K562 (cell line): Measurements from ENCODE around the gene CHM. TPM values are rescaled to one million over a fixed set of nuclear protein-coding genes. Genes with fewer than 3 reads are reported as not detected.

Experiments used
- BMI1 ChIP-seq: fragments of 150-350 bp; IDR thresholded peaks from 2 replicates; pipeline ENCODE4 v1.6.1; 2014; ENCODE audit warnings: low read length
- CBX3 ChIP-seq, 2 experiments: IDR thresholded peaks; 1 replicate in 1 of 2; 2 replicates in 1 of 2; pipeline ENCODE4 v1.6.1; 2012; ENCODE audit warnings: inconsistent platforms in 2 of 2, low read length in 2 of 2, borderline replicate concordance in 1 of 2, control low read depth in 1 of 2
- CC2D1A ChIP-seq: fragments of 450-650 bp; IDR thresholded peaks from 2 replicates; pipeline ENCODE4 v1.6.1; 2017; ENCODE audit warnings: mild to moderate bottlenecking
- CREBBP ChIP-seq: IDR thresholded peaks from one replicate; pipeline ENCODE4 v1.6.1; 2012; ENCODE audit warnings: low read depth, mild to moderate bottlenecking, control low read depth, inconsistent platforms, low read length
- ELF4 ChIP-seq: fragments of 450-650 bp; formaldehyde crosslinking; IDR thresholded peaks from 2 replicates; pipeline ENCODE4 v1.4.0; 2022; ENCODE audit warnings: missing genetic modification characterization
- ESRRA ChIP-seq: fragments of 450-650 bp; IDR thresholded peaks from 2 replicates; pipeline ENCODE4 v1.6.1; 2014; ENCODE audit warnings: low read depth, mild to moderate bottlenecking, moderate library complexity, borderline replicate concordance
- ETV1 ChIP-seq: fragments of 450-650 bp; conservative IDR thresholded peaks from 2 replicates; pipeline ENCODE4 v1.6.1; 2016; ENCODE audit warnings: missing genetic modification characterization, control low read depth, low read depth, missing compliant biosample characterization
- FOXA3 ChIP-seq, 2 experiments: fragments of 450-650 bp in 1 of 2; sonication (generic) in 1 of 2; formaldehyde crosslinking; IDR thresholded peaks in 1 of 2; conservative IDR thresholded peaks in 1 of 2; 2 replicates each; pipeline versions ENCODE4 v1.4.0 to v1.8.0; 2020 to 2022; ENCODE audit warnings: mild to moderate bottlenecking in 2 of 2, missing genetic modification reagents in 1 of 2
- FOXJ2 ChIP-seq: fragments of 200-800 bp; sonication (Bioruptor generic); IDR thresholded peaks from 2 replicates; pipeline ENCODE4 v1.6.1; 2016; ENCODE audit warnings: missing genetic modification characterization, missing compliant biosample characterization
- KDM2B ChIP-seq: fragments of 250-450 bp; sonication (Bioruptor Pico); IDR thresholded peaks from 2 replicates; pipeline ENCODE4 v1.8.0; 2021; ENCODE audit warnings: mild to moderate bottlenecking, moderate library complexity
- LCOR ChIP-seq: sonication (generic); formaldehyde crosslinking; IDR thresholded peaks from 2 replicates; pipeline ENCODE4 v1.8.0; 2022; ENCODE audit warnings: mild to moderate bottlenecking, missing genetic modification reagents
- MAZ ChIP-seq, 2 experiments: fragments of 450-650 bp in 1 of 2; sonication (generic) in 1 of 2; formaldehyde crosslinking; IDR thresholded peaks in 1 of 2; conservative IDR thresholded peaks in 1 of 2; 2 replicates each; pipeline versions ENCODE4 v1.4.0 to v1.5.0; 2020; ENCODE audit warnings: mild to moderate bottlenecking in 1 of 2, missing genetic modification reagents in 1 of 2
- SAFB ChIP-seq: fragments of 200-400 bp; formaldehyde crosslinking; IDR thresholded peaks from 2 replicates; pipeline ENCODE4 v1.6.1; 2017; ENCODE audit warnings: low read depth, low read length, borderline replicate concordance
- STAT5A ChIP-seq: IDR thresholded peaks from 2 replicates; pipeline ENCODE4 v1.6.1; 2012; ENCODE audit warnings: low read length, inconsistent platforms, borderline replicate concordance
- TEAD1 ChIP-seq, 2 experiments: fragments of 450-650 bp in 1 of 2; sonication (generic) in 1 of 2; formaldehyde crosslinking; IDR thresholded peaks; 2 replicates each; pipeline versions ENCODE4 v1.4.0 to v1.8.0; 2020 to 2022; ENCODE audit warnings: mild to moderate bottlenecking in 2 of 2, missing genetic modification reagents in 1 of 2
- TRIM24 ChIP-seq, 2 experiments: fragments of 450-650 bp; IDR thresholded peaks; 2 replicates each; pipeline ENCODE4 v1.6.1; 2016
- XRCC4 ChIP-seq: IDR thresholded peaks from one replicate; pipeline ENCODE4 v1.6.1; 2011; ENCODE audit not compliant: insufficient read depth, insufficient read length; ENCODE audit errors: extremely low read depth
- ZFPM2 ChIP-seq: fragments of 250-450 bp; sonication (Bioruptor Pico); IDR thresholded peaks from 2 replicates; pipeline ENCODE4 v1.5.1; 2022; ENCODE audit warnings: mild to moderate bottlenecking
- ZFX ChIP-seq: sonication (generic); formaldehyde crosslinking; IDR thresholded peaks from 2 replicates; pipeline ENCODE4 v1.8.0; 2022; ENCODE audit warnings: mild to moderate bottlenecking, missing genetic modification reagents, moderate library complexity
- ZKSCAN3 ChIP-seq: fragments of 250-450 bp; sonication (Bioruptor Pico); IDR thresholded peaks from 2 replicates; pipeline ENCODE4 v1.4.0; 2020
- ZNF311 ChIP-seq: fragments of 250-450 bp; sonication (Bioruptor Pico); IDR thresholded peaks from 2 replicates; pipeline ENCODE4 v1.4.0; 2020; ENCODE audit warnings: mild to moderate bottlenecking, moderate library complexity
- ZNF586 ChIP-seq: fragments of 450-650 bp; formaldehyde crosslinking; conservative IDR thresholded peaks from 2 replicates; pipeline ENCODE4 v1.4.0; 2020; ENCODE audit warnings: mild to moderate bottlenecking, moderate library complexity
- ZNF695 ChIP-seq: fragments of 450-650 bp; formaldehyde crosslinking; IDR thresholded peaks from 2 replicates; pipeline ENCODE4 v1.4.0; 2020; ENCODE audit warnings: mild to moderate bottlenecking, moderate library complexity
- ZNF75A ChIP-seq: fragments of 450-650 bp; formaldehyde crosslinking; IDR thresholded peaks from 2 replicates; pipeline ENCODE4 v1.4.0; 2020; ENCODE audit warnings: mild to moderate bottlenecking
- ZNF764 ChIP-seq: fragments of 250-450 bp; sonication (Bioruptor Pico); IDR thresholded peaks from 2 replicates; pipeline ENCODE4 v1.4.0; 2020; ENCODE audit warnings: low read depth, mild to moderate bottlenecking, moderate library complexity
- polyA plus RNA-seq, 8 experiments: library from polyadenylated mRNA; depleted of rRNA in 4 of 8; stranded (reverse) in 5 of 8; unstranded in 3 of 8; fragments of >200 nt; fragmentation: Nextera tagmentation in 2 of 8; fragmentation: Illumina TruSeq in 1 of 8; extraction: Ambion mirVana in 2 of 8; extraction: Trizol in 1 of 8; gene quantifications; 2 replicates each; pipeline versions ENCODE4 v1.2.1 to v1.2.3, GENCODE V29; 2011 to 2014; ENCODE audit warnings: inconsistent platforms in 1 of 8, missing spikeins in 1 of 8
- total RNA-seq, 7 experiments: library from RNA; depleted of rRNA in 6 of 7; stranded (reverse); fragments of >200 nt in 6 of 7; fragmentation: Illumina TruSeq in 2 of 7; extraction: Trizol in 2 of 7; gene quantifications; 2 replicates each; pipeline versions ENCODE4 v1.2.1 to v1.2.3, GENCODE V29; 2011 to 2021; ENCODE audit warnings: low replicate concordance in 1 of 7
- TF ChIP-seq, protein P1 (sequence below): fragments of 200-800 bp; sonication (Bioruptor generic); IDR thresholded peaks from 2 replicates; pipeline ENCODE4 v1.6.1; 2016; ENCODE audit warnings: missing genetic modification characterization, missing compliant biosample characterization

The CHM gene
- total and polyA plus RNA-seq, 9 of the 15 experiments (the other 6 are each of a cell fraction or from before 2014, with no cell fraction given), result 2.2 to 9.0 (median 4.6) TPM

DNA sequence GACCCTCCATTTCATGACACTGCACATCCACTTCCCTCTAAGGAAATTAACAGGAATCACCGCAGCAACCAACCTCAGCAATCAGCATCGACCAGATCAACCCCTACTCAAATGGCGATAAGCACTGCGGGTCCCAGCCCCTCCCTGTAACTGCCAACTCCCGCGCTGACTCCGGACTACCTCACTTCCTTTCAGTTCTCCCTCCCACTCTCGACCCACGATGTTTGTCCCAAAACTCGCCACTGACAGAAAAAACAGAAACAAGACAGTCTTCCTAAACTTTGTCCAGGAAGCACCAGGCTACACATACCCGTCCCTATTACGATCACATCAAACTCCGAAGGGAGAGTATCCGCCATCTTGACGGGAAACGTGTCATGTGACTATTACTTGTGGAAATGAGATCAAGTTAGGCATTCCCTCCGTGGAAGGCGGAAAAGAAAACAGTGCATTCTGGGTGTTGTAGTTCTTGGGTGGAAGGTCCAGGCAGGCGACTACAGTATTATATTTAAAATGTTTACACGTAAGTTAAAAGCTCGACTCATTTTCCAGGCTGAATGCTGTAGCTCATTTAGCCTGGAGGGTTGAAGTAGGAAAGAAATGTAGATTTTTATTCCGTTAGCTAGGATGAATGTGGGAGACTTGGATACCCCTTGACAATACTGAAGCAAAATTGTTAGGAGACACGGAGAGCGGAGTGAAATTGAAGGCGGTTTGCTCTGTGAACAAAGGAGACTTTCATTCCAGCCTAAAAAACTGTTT, at the start of gene CHM (continued):
- TF ChIP-seq, protein P1, sequence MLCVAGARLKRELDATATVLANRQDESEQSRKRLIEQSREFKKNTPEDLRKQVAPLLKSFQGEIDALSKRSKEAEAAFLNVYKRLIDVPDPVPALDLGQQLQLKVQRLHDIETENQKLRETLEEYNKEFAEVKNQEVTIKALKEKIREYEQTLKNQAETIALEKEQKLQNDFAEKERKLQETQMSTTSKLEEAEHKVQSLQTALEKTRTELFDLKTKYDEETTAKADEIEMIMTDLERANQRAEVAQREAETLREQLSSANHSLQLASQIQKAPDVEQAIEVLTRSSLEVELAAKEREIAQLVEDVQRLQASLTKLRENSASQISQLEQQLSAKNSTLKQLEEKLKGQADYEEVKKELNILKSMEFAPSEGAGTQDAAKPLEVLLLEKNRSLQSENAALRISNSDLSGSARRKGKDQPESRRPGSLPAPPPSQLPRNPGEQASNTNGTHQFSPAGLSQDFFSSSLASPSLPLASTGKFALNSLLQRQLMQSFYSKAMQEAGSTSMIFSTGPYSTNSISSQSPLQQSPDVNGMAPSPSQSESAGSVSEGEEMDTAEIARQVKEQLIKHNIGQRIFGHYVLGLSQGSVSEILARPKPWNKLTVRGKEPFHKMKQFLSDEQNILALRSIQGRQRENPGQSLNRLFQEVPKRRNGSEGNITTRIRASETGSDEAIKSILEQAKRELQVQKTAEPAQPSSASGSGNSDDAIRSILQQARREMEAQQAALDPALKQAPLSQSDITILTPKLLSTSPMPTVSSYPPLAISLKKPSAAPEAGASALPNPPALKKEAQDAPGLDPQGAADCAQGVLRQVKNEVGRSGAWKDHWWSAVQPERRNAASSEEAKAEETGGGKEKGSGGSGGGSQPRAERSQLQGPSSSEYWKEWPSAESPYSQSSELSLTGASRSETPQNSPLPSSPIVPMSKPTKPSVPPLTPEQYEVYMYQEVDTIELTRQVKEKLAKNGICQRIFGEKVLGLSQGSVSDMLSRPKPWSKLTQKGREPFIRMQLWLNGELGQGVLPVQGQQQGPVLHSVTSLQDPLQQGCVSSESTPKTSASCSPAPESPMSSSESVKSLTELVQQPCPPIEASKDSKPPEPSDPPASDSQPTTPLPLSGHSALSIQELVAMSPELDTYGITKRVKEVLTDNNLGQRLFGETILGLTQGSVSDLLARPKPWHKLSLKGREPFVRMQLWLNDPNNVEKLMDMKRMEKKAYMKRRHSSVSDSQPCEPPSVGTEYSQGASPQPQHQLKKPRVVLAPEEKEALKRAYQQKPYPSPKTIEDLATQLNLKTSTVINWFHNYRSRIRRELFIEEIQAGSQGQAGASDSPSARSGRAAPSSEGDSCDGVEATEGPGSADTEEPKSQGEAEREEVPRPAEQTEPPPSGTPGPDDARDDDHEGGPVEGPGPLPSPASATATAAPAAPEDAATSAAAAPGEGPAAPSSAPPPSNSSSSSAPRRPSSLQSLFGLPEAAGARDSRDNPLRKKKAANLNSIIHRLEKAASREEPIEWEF, result no peak
- TF ChIP-seq CREBBP (no peak), MAZ (CRISPR knock-in tag; conservative IDR thresholded peaks at IDR 0.05 in 1 of 2, IDR thresholded peaks at IDR 0.05 in 1 of 2) (peak in 1 of 2 experiments; percentile 52; a peak in 2 of 4 replicates), ETV1 (tag) (peak; percentile 57; the same call in 1 of the 2 replicates), XRCC4 (no peak), ZNF586 (CRISPR knock-in tag) (no peak), ZFPM2 (CRISPR knock-in tag) (no peak), ZKSCAN3 (CRISPR knock-in tag) (no peak), FOXA3 (CRISPR knock-in tag; conservative IDR thresholded peaks at IDR 0.05 in 1 of 2, IDR thresholded peaks at IDR 0.05 in 1 of 2) (no peak), ESRRA (no peak), ELF4 (CRISPR knock-in tag) (0 out of 2 replicates have a peak, but pooled peaks have one; percentile 70), LCOR (CRISPR knock-in tag) (no peak), BMI1 (no peak), CBX3 (IDR thresholded peaks at IDR 0.05; ENCODE audit: borderline replicate concordance in 1 of 2, low read length in 2 of 2) (no peak), ZNF75A (CRISPR knock-in tag) (no peak), ZNF695 (CRISPR knock-in tag) (no peak), TRIM24 (IDR thresholded peaks at IDR 0.05) (no peak), ZNF311 (no peak), KDM2B (CRISPR knock-in tag) (no peak), STAT5A (no peak), ZNF764 (no peak), CC2D1A (no peak), FOXJ2 (tag) (no peak), SAFB (no peak), ZFX (CRISPR knock-in tag) (no peak), TEAD1 (CRISPR knock-in tag; IDR thresholded peaks at IDR 0.05) (peak in 1 of 2 experiments; percentile 47; a peak in 1 of 4 replicates)
